ENCODE measurements around the gene ERC1. TPM values are rescaled to one million over a fixed set of nuclear protein-coding genes. Genes with fewer than 3 reads are reported as not detected.

Gene ERC1
- total and polyA plus RNA-seq, 9 of the 15 experiments (the other 6 are each of a cell fraction or from before 2014, with no cell fraction given), result 0.74 to 11.8 (median 4.8) TPM

DNA sequence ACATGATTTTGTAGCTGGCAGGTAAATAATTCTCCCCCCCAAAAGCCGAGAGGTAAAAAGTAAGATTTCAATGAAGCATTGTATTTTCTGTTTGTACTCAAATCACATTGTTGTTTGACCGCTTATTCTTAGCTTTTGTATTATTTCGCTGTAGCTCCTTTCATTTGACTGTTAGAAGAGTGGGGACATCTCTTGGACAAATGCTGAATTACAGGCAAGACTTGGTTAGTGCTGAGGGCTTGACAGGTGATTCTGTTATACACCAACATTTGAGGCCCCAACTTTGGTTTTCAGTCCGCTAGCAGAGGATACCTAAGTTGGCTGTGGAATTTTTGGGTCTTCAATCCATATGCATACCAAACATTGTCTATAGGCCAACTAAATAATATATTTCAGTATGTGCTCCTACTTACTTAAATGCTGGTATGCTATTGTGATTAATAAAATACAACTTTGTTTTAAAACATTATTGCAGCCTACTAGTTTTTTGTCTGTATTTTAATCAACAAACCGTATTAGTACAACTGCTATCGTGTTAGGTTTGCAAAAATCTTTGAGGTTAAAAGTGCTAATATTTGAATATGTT, 102.2 kb downstream of the ERC1 start:
- Histone ChIP-seq H3K27ac (ENCODE audit: extremely low read depth, low read depth, low read length) (no peak overlapping the region), H3K27me3 (ENCODE audit: control insufficient read depth in 2 of 2, insufficient read depth in 2 of 2, low read length in 2 of 2) (no peaks in the 10 kb centered on the region), H3K4me3 (no peak overlapping the region), H3K79me2 (ENCODE audit: control insufficient read depth, insufficient read depth, low read length) (no peaks in the 10 kb centered on the region), H3K36me3 (ENCODE audit: control insufficient read depth, insufficient read depth, low read length) (no peaks in the 10 kb centered on the region), H3K4me2 (ENCODE audit: insufficient read depth, low read length) (no peak overlapping the region), H3K9me1 (ENCODE audit: control insufficient read depth, insufficient read depth, low read length) (no peaks in the 10 kb centered on the region), H3K9me3 (replicated peaks; ENCODE audit: control insufficient read depth, insufficient read depth, low read depth, low read length) (no peaks in the 10 kb centered on the region), H2AFZ (ENCODE audit: low read depth, low read length) (no peak overlapping the region), H4K20me1 (replicated peaks; ENCODE audit: control insufficient read depth, insufficient read depth, low read length) (no peaks in the 10 kb centered on the region), H3K4me1 (replicated peaks in 1 of 2; ENCODE audit: control insufficient read depth in 2 of 2, insufficient read depth in 2 of 2, low read length in 2 of 2) (no peaks in the 10 kb centered on the region), H3K9ac (ENCODE audit: insufficient read depth in 1 of 2, low read depth in 2 of 2, low read length in 2 of 2) (no peak overlapping the region)
- ATAC-seq (peak; percentile 75), FAIRE-seq (peak; percentile 52), DNase-seq (ENCODE audit: extremely low read depth in 1 of 4, low spot score in 3 of 4) (peak in 3 of 4 experiments; percentile 12 to 57 (median 16))
- BruUV-seq (replicated peaks), result no TSS peak
- in situ Hi-C loops (cut with MboI) (no loop called here), intact Hi-C loops (cut with micrococcal nuclease) (loop anchor here (5.0 kb wide), 3 partner anchors 146 to 521 kb away; partner anchors contain the start of gene RAD52)
- WGBS (ENCODE audit: insufficient coverage, low coverage, missing lambda C conversion rate), result 2% methylated on average over 6 of the region's 6 CpGs
- CTCF ChIA-PET (ENCODE audit: low intra/inter-chr PET ratio), result interaction anchor here (0.6 to 1.1 kb wide), 2 partner anchors 144 to 145 kb away, joined by 3 to 4 read pairs; partner anchors contain the start of gene RAD52
- POLR2A ChIA-PET, result interaction anchor here (1.1 to 1.2 kb wide), 2 partner anchors 10 to 144 kb away, joined by 3 to 5 read pairs; partner anchors contain the start of gene RAD52
- no peak for TF ChIP-seq RBM14 (IDR thresholded peaks at IDR 0.05; ENCODE audit: borderline replicate concordance, insufficient read depth, low read depth, low read length)
- no peak for TF ChIP-seq PCBP1 (IDR thresholded peaks at IDR 0.05; ENCODE audit: low read depth, low read length, poor library complexity, severe bottlenecking)
- TF ChIP-seq ZNF274 (IDR thresholded peaks at IDR 0.05; ENCODE audit: borderline replicate concordance, low read depth, low read length), result no peak
- TF ChIP-seq NCOA1 (IDR thresholded peaks at IDR 0.05; ENCODE audit: low read depth), result no peak
- TF ChIP-seq ZNF445 (CRISPR knock-in tag; IDR thresholded peaks at IDR 0.05; ENCODE audit: low read depth), result no peak
- no peak for TF ChIP-seq ZNF699 (CRISPR knock-in tag; IDR thresholded peaks at IDR 0.05; ENCODE audit: insufficient replicate concordance)
- no peak for TF ChIP-seq SMARCE1 (IDR thresholded peaks at IDR 0.05)
- TF ChIP-seq ZNF140 (CRISPR knock-in tag; IDR thresholded peaks at IDR 0.05), result no peak
- TF ChIP-seq, protein P1, sequence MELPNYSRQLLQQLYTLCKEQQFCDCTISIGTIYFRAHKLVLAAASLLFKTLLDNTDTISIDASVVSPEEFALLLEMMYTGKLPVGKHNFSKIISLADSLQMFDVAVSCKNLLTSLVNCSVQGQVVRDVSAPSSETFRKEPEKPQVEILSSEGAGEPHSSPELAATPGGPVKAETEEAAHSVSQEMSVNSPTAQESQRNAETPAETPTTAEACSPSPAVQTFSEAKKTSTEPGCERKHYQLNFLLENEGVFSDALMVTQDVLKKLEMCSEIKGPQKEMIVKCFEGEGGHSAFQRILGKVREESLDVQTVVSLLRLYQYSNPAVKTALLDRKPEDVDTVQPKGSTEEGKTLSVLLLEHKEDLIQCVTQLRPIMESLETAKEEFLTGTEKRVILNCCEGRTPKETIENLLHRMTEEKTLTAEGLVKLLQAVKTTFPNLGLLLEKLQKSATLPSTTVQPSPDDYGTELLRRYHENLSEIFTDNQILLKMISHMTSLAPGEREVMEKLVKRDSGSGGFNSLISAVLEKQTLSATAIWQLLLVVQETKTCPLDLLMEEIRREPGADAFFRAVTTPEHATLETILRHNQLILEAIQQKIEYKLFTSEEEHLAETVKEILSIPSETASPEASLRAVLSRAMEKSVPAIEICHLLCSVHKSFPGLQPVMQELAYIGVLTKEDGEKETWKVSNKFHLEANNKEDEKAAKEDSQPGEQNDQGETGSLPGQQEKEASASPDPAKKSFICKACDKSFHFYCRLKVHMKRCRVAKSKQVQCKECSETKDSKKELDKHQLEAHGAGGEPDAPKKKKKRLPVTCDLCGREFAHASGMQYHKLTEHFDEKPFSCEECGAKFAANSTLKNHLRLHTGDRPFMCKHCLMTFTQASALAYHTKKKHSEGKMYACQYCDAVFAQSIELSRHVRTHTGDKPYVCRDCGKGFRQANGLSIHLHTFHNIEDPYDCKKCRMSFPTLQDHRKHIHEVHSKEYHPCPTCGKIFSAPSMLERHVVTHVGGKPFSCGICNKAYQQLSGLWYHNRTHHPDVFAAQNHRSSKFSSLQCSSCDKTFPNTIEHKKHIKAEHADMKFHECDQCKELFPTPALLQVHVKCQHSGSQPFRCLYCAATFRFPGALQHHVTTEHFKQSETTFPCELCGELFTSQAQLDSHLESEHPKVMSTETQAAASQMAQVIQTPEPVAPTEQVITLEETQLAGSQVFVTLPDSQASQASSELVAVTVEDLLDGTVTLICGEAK (IDR thresholded peaks at IDR 0.05), result no peak
- TF ChIP-seq, protein P1 (CRISPR knock-in tag; IDR thresholded peaks at IDR 0.05), result no peak
- TF ChIP-seq ILK (tag; IDR thresholded peaks at IDR 0.05; ENCODE audit: borderline replicate concordance, low read depth), result no peak
- no peak for TF ChIP-seq POLR2G (IDR thresholded peaks at IDR 0.05; ENCODE audit: low read depth, low read length)
- TF ChIP-seq GABPB1 (CRISPR knock-in tag; IDR thresholded peaks at IDR 0.05), result no peak

All from K562 (cell line).